Stimulated activated CD4-positive, alpha-beta T cell treated with anti-CD3 and anti-CD28 coated beads, Interleukin-1b, Interleukin-23, amount 100 ng/mL, for 48 hours (primary cell): ENCODE results near the gene FGF18.
"Not testable (repeated sequence)": the region's sequence is repeated elsewhere in the genome, so short reads cannot be mapped to it uniquely, and the experiment has no call there.

Source experiments
- DNase-seq: peaks from one replicate; pipeline ENCODE4 v3.0.0-alpha.2; 2020

Gene FGF18

DNA sequence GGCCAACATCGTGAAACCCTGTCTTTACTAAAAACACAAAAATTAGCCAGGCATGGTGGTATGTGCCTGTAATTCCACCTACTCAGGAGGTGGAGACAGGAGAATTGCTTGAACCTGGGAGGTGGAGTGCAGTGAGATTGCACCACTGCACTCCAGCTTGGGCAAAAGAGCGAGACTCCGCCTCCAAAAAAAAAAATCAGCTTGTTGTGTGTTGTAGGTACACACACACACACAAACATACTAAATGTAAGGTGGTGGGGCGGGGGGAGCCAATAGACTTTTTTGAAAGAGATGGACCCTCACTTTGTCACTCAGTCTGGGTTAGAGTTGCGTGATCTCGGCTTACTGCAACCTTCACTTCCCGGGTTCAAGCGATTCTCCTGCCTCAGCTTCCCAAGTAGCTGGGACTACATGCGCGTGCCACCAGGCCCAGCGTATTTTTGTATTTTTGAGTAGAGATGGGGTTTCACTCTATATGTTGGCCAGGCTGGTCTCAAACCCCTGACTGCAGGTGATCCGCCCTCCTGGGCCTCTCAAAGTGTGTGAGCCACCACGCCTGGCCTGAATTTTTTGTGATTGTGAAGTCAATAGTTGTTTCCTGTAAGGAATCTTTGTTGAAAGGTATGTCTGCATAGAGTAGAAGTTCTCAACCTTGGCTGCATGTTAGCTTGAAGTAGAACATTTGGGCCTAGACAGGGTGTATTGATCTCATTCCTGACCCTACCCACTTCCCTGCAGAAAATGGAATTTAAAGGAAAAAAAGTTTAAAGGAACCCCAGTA lies 18.1 kb upstream of the FGF18 start:
- DNase-seq: no peak

DNA sequence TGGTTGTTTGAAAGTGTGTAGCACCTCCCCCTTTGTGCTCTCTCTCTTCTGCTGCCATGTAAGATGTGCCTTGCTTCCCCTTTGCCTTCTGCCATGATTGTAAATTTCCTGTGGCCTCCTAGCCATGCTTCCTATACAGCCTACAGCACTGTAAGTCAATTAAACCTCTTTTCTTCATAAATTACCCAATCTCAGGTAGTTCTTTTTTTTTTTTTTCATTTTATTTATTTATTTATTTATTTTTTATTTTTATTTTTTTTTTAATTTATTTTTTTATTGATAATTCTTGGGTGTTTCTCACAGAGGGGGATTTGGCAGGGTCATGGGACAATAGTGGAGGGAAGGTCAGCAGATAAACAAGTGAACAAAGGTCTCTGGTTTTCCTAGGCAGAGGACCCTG lies 16.7 kb upstream of the FGF18 start:
- not testable (repeated sequence) for DNase-seq

DNA sequence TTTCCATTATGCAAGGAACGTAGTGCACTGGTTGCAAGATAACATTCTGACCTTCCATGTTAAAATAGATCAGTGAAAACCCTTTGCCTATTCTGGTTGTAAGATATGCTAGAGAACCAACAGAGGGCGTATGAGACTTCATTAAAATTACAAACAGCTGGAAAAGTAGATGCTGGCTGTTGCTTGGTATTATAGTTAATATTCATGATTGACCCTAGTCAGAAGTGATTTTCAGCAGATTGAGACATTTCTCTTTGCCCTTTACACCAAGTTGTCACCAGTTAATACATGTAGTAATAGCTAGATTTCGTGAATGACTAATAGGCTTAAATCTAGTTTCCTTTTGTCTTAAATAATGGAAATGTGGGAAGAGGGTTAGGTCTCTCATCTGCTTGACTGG lies 13.8 kb upstream of the FGF18 start:
- DNase-seq: no peak

DNA sequence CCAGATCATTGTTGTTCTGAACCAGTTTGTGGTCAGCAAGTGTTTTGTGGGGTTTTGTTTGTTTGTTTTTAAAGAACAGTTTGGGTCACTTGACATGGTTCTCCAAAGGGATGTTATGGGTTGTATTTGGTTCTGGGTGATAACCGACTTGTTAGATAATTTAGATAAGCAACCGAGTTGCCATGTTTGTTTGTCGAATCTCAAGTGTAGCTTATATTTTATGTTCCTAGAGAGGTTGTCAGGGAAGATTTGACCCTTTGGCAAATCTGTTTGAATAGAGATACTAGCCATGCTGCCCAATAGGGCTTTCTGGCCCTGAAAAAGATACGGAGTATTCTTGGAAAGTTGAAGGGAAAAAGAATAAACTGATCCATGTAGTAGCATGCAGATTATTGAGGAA lies 12.2 kb upstream of the FGF18 start:
- no peak for DNase-seq

DNA sequence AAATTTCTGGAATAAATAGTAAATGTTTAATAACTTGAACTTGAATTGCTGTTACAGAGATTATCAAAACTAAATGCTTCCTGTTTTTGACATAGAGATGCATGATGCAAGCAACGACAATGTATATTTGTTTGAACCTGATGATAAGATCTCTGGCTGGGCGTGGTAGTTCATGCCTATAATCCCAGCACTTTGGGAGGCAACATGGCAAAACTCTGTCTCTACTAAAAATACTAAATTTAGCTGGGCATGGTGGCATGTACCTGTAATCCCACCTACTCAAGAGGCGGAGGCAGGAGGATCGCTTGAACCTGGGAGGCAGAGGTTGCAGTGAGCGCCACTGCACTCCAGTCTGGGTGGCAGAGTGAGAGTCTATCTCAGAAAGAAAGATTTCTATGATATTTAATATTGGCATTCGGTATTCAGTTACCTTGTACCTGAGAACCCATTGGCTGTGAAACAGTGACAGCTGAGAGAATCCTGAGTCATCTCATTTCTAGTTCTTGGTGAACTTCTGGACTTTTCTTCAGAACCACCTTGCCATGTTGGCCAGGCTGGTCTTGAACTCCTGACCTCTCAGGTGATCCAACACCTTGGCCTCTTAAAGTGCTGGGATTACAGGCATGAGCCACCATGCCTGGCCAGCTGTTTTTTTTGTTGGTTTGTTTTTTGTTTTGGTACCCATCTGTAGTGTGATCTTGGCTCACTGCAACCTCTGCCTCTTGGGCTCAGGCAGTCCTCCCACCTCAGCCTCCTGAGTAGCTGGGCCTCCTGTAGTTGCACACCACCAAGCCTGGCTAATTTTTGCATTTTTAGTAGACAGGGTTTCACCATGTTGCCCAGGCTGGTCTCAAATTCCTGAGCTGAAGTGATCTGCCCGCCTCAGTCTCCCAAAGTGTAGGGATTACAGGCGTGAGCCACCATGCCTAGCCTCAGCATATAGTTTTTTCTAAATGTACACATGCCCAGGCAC lies 10.0 kb upstream of the FGF18 start:
- no peak for DNase-seq

DNA sequence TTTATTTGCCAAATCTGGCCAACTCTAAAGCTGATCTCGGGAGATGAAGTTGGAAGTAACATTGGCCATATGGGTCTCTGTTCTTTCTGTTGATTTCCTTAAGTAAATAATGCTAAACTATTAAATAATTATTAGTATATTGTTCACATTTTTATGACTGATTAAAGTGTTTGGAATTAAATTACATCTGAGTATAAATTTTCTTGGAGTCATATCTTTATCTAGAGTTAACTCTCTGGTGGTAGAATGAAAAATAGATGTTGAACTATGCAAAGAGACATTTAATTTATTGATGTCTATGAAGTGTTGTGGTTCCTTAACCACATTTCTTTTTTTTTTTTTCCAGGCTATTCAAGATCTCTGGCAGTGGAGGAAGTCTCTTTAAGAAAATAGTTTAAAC lies 9.3 kb upstream of the FGF18 start:
- no peak for DNase-seq

DNA sequence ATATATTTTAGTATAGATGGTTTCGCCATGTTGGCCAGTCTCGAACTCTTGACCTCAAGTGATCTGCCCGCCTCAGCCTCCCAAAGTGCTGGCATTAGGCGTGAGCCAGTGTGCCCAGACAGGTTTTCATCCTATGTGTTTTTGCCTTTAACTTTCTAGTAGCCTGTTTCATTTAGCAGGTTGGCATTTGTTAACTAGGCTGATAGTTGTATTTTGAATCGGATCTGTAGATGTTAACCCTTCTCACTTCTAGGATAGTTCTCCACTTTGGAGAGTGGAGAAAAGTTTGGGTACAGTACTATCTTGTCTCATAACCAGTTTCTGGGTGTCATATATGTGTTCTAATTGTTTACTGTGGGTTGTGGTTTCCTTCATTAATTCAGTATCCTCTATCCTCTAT lies 7.3 kb upstream of the FGF18 start:
- DNase-seq: no peak

DNA sequence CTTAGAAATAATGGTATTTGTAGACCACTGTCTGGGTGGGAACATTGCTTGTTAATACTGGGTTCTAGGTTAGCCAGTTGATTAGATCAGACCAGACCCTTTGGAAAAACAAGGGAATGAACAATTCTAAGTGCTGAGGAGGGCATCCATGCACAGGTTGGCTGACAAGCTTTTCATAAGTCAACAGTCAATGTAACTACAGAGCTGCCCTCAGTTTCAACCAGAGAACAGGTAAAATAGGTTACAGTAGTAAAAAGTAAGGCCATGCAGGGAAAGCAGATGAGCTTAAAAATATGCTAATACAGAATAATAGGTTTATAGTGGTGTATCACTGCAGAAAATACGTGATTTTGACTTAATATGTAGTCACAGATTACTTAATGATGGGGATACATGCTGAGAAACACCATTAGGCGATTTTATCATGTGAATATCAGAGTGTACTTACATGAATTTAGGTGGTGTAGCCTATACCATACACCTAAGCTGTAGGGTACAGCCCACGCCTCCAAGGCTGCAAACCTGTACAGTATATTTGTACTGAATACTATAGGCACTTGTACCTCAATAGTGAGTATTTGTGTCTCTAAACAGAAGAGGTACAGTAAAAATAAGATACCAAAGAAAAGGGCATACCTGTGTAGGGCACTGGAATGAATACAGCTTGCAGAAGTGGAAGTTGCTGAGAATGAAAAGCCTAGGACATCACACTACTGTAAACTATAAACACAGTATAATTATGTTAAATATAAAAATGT lies 6.1 kb upstream of the FGF18 start:
- DNase-seq: no peak

DNA sequence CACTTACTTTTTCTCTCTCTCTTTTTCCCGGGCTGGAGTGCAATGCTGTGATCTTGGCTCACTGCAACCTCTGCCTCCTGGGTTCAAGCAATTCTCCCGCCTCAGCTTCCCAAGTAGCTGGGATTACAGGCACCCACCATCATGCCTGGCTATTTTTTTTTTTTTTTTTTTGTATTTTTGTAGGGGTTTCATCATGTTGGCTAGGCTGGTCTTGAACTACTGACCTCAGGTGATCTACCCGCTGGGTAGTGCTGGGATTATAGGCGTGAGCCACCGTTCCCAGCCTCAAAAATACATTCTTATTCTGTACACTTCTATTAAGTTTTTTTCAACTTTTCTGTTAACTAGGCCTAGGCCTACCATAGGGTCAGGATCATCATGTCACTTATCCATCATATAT lies 5.5 kb upstream of the FGF18 start:
- DNase-seq: not testable (repeated sequence)

DNA sequence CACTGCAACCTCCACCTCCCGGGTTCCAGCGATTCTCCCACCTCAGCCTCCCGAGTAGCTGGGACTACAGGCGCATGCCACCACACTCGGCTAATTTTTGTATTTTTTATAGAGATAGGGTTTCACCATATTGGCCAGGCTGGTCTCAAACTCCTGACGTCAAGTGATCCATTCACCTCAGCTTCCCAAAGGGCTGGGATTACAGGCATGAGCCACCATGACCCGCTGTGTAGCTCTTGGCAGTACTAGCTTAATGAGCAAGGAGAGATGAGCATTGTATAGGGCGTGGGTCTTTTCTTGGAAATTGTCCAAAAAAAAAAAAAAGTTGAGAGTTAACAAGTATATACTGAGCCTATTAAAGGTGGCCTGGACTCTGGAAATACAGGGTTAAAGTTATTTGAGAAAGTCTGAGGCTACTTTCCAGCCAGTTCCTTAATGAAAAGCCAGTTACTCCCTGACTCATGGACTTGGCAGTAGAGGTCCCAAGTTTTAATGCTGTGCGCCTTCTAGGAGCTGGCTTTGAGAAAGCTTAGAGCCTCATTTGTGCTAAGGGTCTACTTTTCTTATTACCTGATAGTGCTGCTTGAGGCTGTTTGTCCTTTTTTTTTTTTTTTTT lies 4.2 kb upstream of the FGF18 start:
- no peak for DNase-seq

DNA sequence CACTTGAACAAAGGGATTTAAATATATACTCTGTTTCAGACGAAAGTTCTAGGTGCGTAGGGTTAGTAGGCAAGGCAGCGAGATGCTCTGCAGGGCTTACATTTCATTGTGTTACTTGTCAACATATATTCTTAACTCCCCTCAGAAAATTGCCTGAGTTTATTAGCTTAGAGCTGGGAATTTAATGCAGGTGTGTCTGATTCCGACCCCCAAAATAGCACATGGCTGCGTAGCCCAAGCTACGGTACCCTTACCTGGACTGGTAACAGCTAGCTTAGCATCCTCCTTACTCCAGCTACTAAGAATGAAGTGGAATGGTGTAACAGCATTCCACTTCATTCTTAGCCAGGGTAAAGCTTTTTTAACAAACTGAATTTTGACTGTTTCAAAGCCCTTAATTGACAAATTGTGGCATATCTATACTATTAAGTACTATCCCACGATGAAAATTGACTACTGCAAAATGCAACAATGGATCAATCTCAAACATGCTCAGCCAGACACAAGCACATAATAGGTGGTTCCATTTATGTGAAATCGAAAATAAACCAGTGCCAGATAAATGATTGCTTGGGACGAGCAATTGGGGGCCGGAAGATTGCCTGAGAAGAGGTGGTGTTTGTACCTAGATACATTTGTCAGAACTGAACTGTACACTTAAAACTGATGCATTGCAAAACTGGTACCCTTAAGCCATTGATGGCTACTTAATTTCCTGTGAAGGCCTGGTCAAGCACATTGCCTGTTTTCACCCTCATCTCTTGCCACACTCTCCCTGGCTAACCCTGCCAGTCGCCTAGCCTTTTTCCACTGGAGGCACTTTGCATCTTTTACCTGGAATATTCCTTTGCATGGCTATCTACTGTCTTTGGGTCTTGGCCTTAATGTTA lies 3.0 kb upstream of the FGF18 start:
- no peak for DNase-seq

DNA sequence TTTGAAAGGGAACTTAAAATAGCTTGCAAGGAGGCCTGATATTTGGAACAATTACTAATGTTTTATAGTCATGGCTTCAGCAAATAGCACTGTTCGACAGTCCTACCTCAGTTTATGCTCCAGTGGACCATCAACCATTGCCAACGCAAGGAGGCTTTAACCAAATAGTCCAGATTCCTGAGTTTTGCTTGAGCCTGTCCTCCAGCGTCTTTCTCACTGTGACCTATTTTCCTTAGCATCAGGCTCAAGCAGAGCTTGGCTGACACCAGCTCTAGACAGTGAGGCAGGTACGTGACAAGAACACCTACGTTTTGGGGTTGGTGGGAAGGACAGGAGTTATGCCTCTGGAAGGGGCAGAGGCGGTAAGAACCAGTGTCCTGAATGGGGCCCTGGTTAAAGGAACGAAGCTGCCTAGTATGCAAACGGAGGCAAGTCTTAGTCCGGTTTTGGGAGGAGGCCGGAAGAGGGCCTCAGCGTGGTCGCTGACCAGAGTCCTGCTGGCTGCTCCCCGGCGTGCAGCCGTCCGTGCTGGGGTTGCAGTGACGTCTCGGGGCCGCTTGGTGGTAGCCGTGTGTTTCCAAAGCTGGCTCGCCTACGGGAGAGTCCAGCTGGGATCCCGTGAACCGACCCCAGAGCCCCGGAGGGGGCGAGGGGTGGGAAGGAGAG lies 998 bp upstream of the FGF18 start:
- peak; percentile 53 for DNase-seq

DNA sequence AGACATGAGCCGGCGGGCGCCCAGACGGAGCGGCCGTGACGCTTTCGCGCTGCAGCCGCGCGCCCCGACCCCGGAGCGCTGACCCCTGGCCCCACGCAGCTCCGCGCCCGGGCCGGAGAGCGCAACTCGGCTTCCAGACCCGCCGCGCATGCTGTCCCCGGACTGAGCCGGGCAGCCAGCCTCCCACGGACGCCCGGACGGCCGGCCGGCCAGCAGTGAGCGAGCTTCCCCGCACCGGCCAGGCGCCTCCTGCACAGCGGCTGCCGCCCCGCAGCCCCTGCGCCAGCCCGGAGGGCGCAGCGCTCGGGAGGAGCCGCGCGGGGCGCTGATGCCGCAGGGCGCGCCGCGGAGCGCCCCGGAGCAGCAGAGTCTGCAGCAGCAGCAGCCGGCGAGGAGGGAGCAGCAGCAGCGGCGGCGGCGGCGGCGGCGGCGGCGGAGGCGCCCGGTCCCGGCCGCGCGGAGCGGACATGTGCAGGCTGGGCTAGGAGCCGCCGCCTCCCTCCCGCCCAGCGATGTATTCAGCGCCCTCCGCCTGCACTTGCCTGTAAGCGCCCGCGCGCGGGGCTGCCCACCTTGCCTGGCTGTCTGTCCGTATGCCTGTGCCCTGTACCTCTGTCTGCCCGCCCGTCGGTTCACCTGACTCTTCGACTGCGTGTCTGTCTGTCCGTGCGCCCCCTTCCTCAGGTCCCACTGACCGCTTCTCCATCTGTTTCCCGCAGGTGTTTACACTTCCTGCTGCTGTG lies 412 bp downstream of the FGF18 start:
- peak; percentile 20 for DNase-seq

DNA sequence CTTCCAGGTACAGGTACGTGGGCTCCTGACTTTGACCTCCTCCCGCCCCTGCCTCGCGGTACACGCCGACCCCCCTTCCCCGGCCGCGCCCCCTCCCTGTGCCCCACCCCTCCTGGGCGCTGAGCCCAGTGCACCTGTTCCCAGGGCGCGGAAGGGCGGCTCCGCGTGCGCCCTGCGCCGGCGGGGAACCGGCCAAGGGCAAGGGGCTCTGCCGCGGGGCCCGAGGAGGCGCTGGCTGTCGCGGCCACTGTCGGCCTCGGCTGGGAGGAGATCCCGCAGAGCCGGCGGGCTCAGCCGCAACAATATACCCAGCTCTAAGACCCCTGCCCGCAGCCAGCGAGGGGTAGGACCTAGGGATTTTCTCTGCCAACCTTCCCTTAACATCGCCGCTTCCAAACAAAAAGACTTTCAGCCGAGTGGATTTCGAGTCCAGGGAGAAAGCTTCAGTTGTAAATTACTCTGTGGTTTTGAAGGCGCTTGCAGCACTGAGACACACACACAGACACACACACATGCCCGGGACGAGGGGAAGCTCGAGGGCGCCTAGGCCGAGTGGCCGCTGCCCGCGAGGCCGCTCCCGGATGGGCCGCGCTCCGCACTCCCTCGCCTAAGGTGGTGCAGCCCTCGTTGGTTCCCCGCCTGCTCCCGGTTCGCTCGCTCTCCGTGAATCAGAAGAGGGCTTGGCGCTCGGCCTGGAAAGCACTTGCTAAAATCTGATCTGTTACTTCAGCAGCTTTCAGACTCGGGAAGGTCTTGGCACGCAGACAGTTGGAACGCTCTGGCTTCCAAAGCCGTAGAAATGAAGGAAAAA lies 1.2 kb downstream of the FGF18 start:
- DNase-seq: no peak

DNA sequence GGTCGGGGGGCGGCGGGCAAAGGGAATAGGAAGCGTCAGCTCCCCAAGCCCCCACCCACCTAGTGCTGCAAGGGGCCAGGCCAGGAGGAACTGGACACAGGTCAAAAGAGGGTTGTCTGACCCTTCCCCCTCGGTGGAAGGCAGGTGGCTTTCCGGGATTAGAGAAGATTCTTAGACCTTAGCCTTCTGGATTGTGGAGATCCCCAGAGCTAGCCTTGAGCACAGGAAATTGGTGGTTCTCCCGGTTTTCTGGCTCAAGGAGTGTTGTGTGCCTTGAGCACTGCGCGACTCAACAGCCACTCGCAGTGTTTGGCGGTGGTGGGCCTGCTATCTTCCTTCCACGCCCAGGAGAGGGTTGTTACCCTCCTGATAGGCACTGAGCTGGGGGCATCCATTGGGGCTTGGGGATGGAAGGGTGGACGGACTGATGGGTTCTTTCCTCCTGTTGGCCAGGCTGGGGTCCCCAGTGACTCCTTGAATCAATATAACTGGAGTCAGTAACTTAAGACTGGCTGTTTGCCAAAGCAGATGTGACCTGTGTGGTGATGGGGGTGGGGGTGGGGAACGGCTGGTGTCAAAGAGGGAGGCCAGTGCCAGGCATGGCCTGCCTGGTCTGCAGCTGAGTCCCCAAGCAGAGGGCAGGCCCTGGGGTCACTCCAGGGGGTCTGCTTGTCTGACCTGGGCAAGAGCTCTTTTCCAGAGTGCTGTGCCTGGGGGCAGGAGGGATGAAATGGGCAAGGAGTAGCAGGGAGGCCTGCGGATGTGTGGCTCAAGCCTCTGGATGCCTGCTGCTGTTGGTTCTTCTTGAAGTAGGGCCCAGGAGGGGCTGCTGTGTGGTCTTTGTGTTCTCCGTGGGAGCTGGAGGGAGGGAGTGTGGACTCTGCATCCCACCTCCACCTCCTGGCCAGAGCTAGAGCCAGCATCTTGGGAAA lies 2.1 kb downstream of the FGF18 start:
- no peak for DNase-seq

DNA sequence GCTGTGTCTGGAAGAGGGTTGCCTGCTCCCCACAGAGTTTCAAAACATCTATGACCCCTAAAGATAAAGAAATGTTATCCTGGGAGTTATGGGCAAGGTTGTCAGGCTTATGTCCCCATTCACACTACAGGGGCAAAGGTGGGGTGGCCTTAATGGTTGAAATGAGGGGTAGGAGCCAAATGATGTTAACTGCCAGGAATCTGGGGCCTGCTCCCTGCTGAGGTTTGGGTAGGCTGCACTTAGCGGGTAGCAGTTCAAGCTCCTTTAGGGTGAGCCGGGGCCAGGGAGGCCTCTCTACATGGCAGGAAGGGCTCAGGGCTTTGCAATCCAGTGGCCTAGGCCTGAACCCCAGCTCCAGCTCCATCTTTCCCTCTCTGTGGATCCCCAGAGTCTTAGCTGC lies 3.0 kb downstream of the FGF18 start:
- DNase-seq: no peak

DNA sequence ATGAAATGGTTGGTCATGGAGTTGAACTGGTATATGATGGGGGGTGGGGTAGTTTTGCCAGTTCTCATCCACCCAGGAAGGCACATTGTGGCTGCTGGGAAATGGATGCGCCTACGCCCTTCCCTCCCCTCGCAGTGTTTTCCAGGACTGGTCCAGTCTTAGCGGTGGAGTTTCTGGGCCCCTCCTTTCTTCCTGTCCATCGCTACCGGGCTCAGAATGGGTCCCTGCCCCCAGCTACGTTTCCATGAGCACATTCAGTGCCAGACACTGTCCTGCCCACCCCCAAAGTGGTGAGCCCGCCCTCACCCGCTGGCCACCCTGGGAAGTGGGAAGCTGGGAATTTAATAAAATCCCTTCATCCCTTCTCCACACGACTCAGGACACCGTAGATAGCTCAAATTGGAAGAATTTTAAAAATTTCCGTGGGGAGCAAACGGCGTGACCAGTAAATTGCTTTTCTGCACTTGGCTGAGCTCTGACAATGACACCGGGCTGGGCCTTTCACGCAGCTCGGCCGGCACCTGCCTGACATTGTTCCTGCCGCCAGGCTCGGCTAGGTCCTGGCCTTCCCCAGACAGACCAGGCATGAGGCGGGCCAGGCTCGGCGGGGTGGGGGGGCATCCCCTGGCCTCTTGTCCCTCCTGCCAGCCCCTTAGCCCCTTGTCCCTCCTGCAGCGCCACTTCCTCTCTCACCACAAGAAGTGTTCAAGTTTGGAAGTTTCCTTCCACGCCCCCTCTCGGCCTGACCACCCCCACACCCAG lies 3.6 kb downstream of the FGF18 start:
- no peak for DNase-seq

DNA sequence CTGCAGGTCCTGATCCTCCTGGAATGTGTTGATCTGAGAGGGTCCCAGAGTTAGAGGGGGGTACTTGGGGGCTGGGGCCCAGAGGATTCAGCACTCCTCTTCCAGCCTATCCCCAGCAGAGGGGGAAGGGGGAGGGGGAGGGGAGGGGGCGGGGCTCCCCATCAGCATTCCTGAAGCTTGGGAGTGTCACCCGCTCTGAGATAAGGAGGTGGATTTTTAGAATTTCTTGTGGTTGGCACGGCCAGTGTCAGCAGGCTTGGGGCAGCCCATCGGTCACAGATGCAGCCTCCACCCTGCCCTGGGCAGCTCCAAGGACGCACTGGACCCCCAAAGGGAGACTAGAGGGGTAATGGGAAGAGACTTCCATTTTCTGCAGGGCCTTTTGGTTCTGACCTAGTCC lies 5.3 kb downstream of the FGF18 start:
- no peak for DNase-seq
